Right atrium auricular region (tissue), 2 donors: ENCODE measurements around the gene HDAC5. TPM values are rescaled to one million over a fixed set of nuclear protein-coding genes. Genes with fewer than 3 reads are reported as not detected.
A peak's percentile ranks its signal among the peaks of the same experiment; 100 is the strongest.

Experiments used
- DNase-seq: peaks from one replicate; pipeline ENCODE4 v3.0.0-alpha.2; 2019; ENCODE audit warnings: low spot score
- H3K27ac ChIP-seq, 2 donors: fragments of 200-600 bp; sonication (generic); 1 replicate in 1 of 2; 2 replicates in 1 of 2; pipeline ENCODE4 v1.5.1; 2016 to 2019
- H3K27me3 ChIP-seq, 2 donors: fragments of 200-600 bp; sonication (generic); one replicate each; pipeline versions ENCODE4 v1.5.1 to v1.6.0; 2017 to 2019
- H3K36me3 ChIP-seq: fragments of 200-600 bp; sonication (generic); one replicate; pipeline ENCODE4 v1.5.1; 2016
- H3K4me1 ChIP-seq, 2 donors: fragments of 200-600 bp; sonication (generic); one replicate each; pipeline versions ENCODE4 v1.5.1 to v1.6.0; 2017 to 2019
- H3K4me3 ChIP-seq, 2 donors: fragments of 200-600 bp; sonication (generic); 1 replicate in 1 of 2; 2 replicates in 1 of 2; pipeline ENCODE4 v1.5.1; 2017 to 2019; ENCODE audit warnings: mild to moderate bottlenecking in 1 of 2, moderate library complexity in 1 of 2
- H3K9me3 ChIP-seq, 2 donors: fragments of 200-600 bp; sonication (generic); one replicate each; pipeline ENCODE4 v1.5.1; 2019
- total RNA-seq, 2 donors: library from RNA; depleted of rRNA; stranded (reverse); fragments of >200 nt; gene quantifications; one replicate each; pipeline ENCODE4 v1.1.0, GENCODE V29; 2016
- TF ChIP-seq, protein P1 (sequence below), 2 donors: fragments of 200-600 bp; sonication (generic); IDR thresholded peaks; one replicate each; pipeline ENCODE4 v1.5.1; 2019; ENCODE audit warnings: antibody characterized with exemption in 2 of 2

Gene HDAC5
- total RNA-seq, 2 donors from 2014 or later: 80.0 to 138 TPM

GRCh38 chr17:44083250-44083849 lies 40.1 kb downstream of the HDAC5 start:
- Histone ChIP-seq H3K4me3 (no peak overlapping the region), H3K27ac (no peak overlapping the region), H3K36me3 (peaks cover 90% of the 10 kb centered on the region), H3K9me3 (no peaks in the 10 kb centered on the region), H3K4me1 (no peaks in the 10 kb centered on the region), H3K27me3 (no peaks in the 10 kb centered on the region)
- no peak for DNase-seq
- TF ChIP-seq, protein P1, sequence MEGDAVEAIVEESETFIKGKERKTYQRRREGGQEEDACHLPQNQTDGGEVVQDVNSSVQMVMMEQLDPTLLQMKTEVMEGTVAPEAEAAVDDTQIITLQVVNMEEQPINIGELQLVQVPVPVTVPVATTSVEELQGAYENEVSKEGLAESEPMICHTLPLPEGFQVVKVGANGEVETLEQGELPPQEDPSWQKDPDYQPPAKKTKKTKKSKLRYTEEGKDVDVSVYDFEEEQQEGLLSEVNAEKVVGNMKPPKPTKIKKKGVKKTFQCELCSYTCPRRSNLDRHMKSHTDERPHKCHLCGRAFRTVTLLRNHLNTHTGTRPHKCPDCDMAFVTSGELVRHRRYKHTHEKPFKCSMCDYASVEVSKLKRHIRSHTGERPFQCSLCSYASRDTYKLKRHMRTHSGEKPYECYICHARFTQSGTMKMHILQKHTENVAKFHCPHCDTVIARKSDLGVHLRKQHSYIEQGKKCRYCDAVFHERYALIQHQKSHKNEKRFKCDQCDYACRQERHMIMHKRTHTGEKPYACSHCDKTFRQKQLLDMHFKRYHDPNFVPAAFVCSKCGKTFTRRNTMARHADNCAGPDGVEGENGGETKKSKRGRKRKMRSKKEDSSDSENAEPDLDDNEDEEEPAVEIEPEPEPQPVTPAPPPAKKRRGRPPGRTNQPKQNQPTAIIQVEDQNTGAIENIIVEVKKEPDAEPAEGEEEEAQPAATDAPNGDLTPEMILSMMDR (IDR thresholded peaks at IDR 0.05): peak in 1 of 2 donors; percentile 32

GRCh38 chr17:44082256-44082927 lies 41.0 kb downstream of the HDAC5 start:
- Histone ChIP-seq H3K36me3 (peaks cover 91% of the 10 kb centered on the region), H3K27ac (no peak overlapping the region), H3K9me3 (no peaks in the 10 kb centered on the region), H3K4me1 (no peaks in the 10 kb centered on the region), H3K27me3 (no peaks in the 10 kb centered on the region), H3K4me3 (no peak overlapping the region)
- no peak for DNase-seq
- TF ChIP-seq, protein P1 (IDR thresholded peaks at IDR 0.05): no peak

- TF ChIP-seq, protein P1 (IDR thresholded peaks at IDR 0.05): no peak
- Histone ChIP-seq H3K27me3 (no peaks in the 10 kb centered on the region), H3K27ac (no peak overlapping the region), H3K36me3 (peaks cover 91% of the 10 kb centered on the region), H3K4me1 (no peaks in the 10 kb centered on the region), H3K4me3 (no peak overlapping the region), H3K9me3 (no peaks in the 10 kb centered on the region)
- DNase-seq: no peak
These were observed 41.8 kb downstream of the HDAC5 start for GRCh38 chr17:44081681-44082080.

DNA sequence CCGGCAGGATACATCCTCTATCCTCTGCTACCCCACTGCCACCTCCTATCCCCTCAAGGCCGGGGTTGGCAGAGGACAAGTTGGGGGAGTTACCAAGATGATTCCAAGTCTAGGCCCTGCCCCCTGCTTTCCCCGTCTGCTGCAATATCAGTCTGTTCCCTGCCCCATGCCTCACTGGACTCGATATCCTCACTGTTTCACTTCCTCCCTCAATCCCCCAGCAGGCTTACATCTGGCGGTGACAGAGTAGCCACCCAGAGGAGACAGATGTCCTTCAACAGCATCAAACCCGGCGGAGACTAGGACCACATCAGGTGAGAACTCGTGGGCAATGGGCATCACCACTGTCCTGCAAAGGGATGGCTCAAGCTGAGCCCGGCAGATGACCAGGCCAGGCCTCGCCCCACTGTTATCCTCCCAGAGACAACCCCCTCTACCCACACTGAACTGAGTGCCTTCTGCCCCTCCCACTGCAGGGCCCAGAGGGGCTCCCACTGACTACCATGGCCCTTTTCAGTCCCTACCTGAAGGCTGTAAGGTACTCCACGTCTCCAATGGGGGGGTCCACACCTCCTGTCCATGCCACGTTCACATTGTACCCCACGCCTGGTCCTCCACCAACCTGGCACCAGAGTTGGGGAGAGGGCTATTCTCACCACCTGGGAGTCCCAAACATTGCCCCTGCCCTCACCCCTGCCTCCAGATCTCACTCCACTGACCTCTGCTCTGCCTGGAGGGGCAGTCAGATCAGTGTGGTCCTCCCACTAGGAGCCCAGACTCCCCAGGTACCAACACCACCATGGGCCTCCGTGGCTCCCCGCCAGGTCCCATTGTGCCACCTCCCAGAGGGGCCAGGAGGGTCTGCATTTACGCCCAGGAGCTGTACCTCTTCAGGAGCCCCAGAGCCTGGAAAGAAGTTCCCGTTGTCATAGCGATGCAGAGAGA lies 43.3 kb downstream of the HDAC5 start:
- H3K9me3 ChIP-seq: no peaks in the 10 kb centered on the region
- TF ChIP-seq, protein P1 (IDR thresholded peaks at IDR 0.05): no peak
- no peaks in the 10 kb centered on the region for H3K4me1 ChIP-seq
- no peak for DNase-seq
- H3K36me3 ChIP-seq: peaks cover 94% of the 10 kb centered on the region
- no peak overlapping the region for H3K4me3 ChIP-seq
- H3K27ac ChIP-seq: no peak overlapping the region
- no peaks in the 10 kb centered on the region for H3K27me3 ChIP-seq

DNA sequence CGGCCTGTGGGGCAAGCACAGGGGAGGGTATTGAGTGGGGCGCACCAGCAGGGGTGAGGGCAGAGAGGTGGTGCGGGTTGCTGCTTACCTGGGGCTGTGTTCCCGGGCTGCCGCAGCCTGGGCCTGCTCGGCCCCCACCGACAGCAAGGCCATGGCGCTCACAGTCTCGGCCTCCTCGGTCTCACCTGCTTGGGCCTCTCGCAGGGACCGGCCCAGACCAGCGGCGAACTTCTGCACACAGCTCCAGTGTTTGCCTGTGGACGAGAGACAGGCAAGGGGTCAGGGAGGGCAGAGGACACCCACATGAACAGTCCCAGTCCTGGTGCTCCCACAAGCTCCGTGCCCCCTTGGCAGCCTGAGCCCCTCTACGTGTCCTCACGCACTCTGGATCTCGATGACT lies 45.0 kb downstream of the HDAC5 start:
- TF ChIP-seq, protein P1 (IDR thresholded peaks at IDR 0.05): no peak
- Histone ChIP-seq H3K36me3 (peaks cover 76% of the 10 kb centered on the region), H3K4me1 (no peaks in the 10 kb centered on the region)

More for the DNA sequence above, 45.0 kb downstream of the HDAC5 start:
- H3K27me3 ChIP-seq: no peaks in the 10 kb centered on the region
- DNase-seq: no peak
- no peak overlapping the region for H3K4me3 ChIP-seq
- no peak overlapping the region for H3K27ac ChIP-seq
- no peaks in the 10 kb centered on the region for H3K9me3 ChIP-seq
